SK-N-SH (cell line): ENCODE results near the gene C17orf113. TPM values are rescaled to one million over a fixed set of nuclear protein-coding genes. Genes with fewer than 3 reads are reported as not detected.

ENCODE experiments used
- CTCF ChIA-PET: fragments of 300-600, 350-600 bp; formaldehyde crosslinking; extraction: SDS; loops from one replicate; lab custom pipeline; 2021; lab: Yijun Ruan, JAX
- POLR2A ChIA-PET: fragments of 350-600 bp; sonication (Branson Sonifier 250); formaldehyde crosslinking; extraction: SDS; loops from one replicate; lab custom pipeline; 2020; ENCODE audit warnings: antibody characterized with exemption, inconsistent platforms; lab: Yijun Ruan, JAX
- DNase-seq: peaks from one replicate; pipeline ENCODE4 v3.0.0; 2012
- H2AFZ ChIP-seq: fragments of 200-600 bp; sonication (generic); 2 replicates; pipeline ENCODE4 v1.8.1; 2016; ENCODE audit warnings: antibody characterized with exemption, mild to moderate bottlenecking, low read depth
- H3F3A ChIP-seq: fragments of 200-600 bp; sonication (generic); replicated peaks from 2 replicates; pipeline ENCODE3; 2016; ENCODE audit warnings: antibody characterized with exemption, mild to moderate bottlenecking; ENCODE audit not compliant: insufficient read depth
- H3K27ac ChIP-seq, 2 experiments: fragments of 200-500 bp in 1 of 2; fragments of 200-600 bp in 1 of 2; sonication (Bioruptor generic) in 1 of 2; sonication (generic), shearing (Covaris generic) in 1 of 2; 2 replicates each; pipeline versions ENCODE4 v1.5.1 to v1.6.1; 2014 to 2016; ENCODE audit warnings: low read depth in 2 of 2, inconsistent platforms in 1 of 2, low read length in 1 of 2, mild to moderate bottlenecking in 1 of 2, mixed read lengths in 1 of 2
- H3K27me3 ChIP-seq: fragments of 200-600 bp; sonication (generic), shearing (Covaris generic); 2 replicates; pipeline ENCODE4 v1.6.1; 2016; ENCODE audit warnings: mixed run types; ENCODE audit not compliant: insufficient read depth
- H3K36me3 ChIP-seq, 2 experiments: fragments of 200-500 bp in 1 of 2; fragments of 200-600 bp in 1 of 2; sonication (Bioruptor generic) in 1 of 2; sonication (generic) in 1 of 2; replicated peaks in 1 of 2; 2 replicates each; pipeline versions ENCODE3 to v1.5.1; 2014 to 2016; ENCODE audit warnings: low read length in 1 of 2, mild to moderate bottlenecking in 1 of 2; ENCODE audit not compliant: insufficient read depth in 2 of 2, control insufficient read depth in 1 of 2
- H3K4me1 ChIP-seq, 2 experiments: fragments of 200-500 bp in 1 of 2; fragments of 200-600 bp in 1 of 2; sonication (Bioruptor generic) in 1 of 2; sonication (generic), shearing (Covaris generic) in 1 of 2; 2 replicates each; pipeline versions ENCODE4 v1.5.1 to v1.6.1; 2014 to 2016; ENCODE audit warnings: low read depth in 1 of 2, low read length in 1 of 2, mixed run types in 1 of 2; ENCODE audit not compliant: insufficient read depth in 2 of 2, control insufficient read depth in 1 of 2
- H3K4me2 ChIP-seq: fragments of 200-600 bp; sonication (generic), shearing (Covaris generic); 2 replicates; pipeline ENCODE4 v1.6.1; 2017; ENCODE audit warnings: mixed run types
- H3K4me3 ChIP-seq, 2 experiments: fragments of 200-500 bp in 1 of 2; fragments of 200-600 bp in 1 of 2; sonication (Bioruptor generic) in 1 of 2; sonication (generic), shearing (Covaris generic) in 1 of 2; 2 replicates each; pipeline versions ENCODE4 v1.5.1 to v1.8.1; 2014 to 2016; ENCODE audit warnings: low read depth in 2 of 2, inconsistent platforms in 1 of 2, low read length in 1 of 2, mild to moderate bottlenecking in 1 of 2, mixed read lengths in 1 of 2, moderate library complexity in 1 of 2
- H3K79me2 ChIP-seq: fragments of 200-600 bp; sonication (generic); 2 replicates; pipeline ENCODE4 v1.8.1; 2017; ENCODE audit warnings: mild to moderate bottlenecking; ENCODE audit not compliant: insufficient read depth
- H3K9ac ChIP-seq: fragments of 200-600 bp; sonication (generic); 2 replicates; pipeline ENCODE4 v1.6.1; 2017; ENCODE audit warnings: mixed run types
- H3K9me2 ChIP-seq: fragments of 200-600 bp; sonication (generic); 2 replicates; pipeline ENCODE4 v1.6.1; 2017; ENCODE audit warnings: mixed run types
- H3K9me3 ChIP-seq: fragments of 200-600 bp; sonication (generic); 2 replicates; pipeline ENCODE4 v1.6.1; 2017; ENCODE audit warnings: mixed run types, mild to moderate bottlenecking, moderate library complexity
- H4K20me1 ChIP-seq: fragments of 200-600 bp; sonication (generic); 2 replicates; pipeline ENCODE4 v1.6.1; 2017; ENCODE audit warnings: mild to moderate bottlenecking, mixed run types; ENCODE audit not compliant: insufficient read depth
- CHD2 ChIP-seq: fragments of 150-350 bp; IDR thresholded peaks from 2 replicates; pipeline ENCODE4 v1.6.1; 2018; ENCODE audit warnings: low read length; ENCODE audit not compliant: partially characterized antibody
- ELF1 ChIP-seq: IDR thresholded peaks from 2 replicates; pipeline ENCODE4 v1.4.0; 2012
- EP300 ChIP-seq, 2 experiments: IDR thresholded peaks; 2 replicates each; pipeline versions ENCODE4 v1.4.0 to v1.6.1; 2012; ENCODE audit warnings: borderline replicate concordance in 1 of 2, low read depth in 1 of 2, low read length in 1 of 2
- FOSL2 ChIP-seq: IDR thresholded peaks from 2 replicates; pipeline ENCODE4 v1.4.0; 2012; ENCODE audit warnings: low read depth, mild to moderate bottlenecking, moderate library complexity, borderline replicate concordance
- FOXJ3 ChIP-seq: sonication (generic); formaldehyde crosslinking; IDR thresholded peaks from 2 replicates; pipeline ENCODE4 v1.5.1; 2020; ENCODE audit warnings: mild to moderate bottlenecking, missing genetic modification reagents
- GABPA ChIP-seq: IDR thresholded peaks from 2 replicates; pipeline ENCODE4 v1.4.0; 2012; ENCODE audit warnings: low read depth, mild to moderate bottlenecking
- GATA2 ChIP-seq: sonication (generic); formaldehyde crosslinking; IDR thresholded peaks from 2 replicates; pipeline ENCODE4 v1.5.0; 2020; ENCODE audit warnings: mild to moderate bottlenecking, missing genetic modification reagents
- MXI1 ChIP-seq: IDR thresholded peaks from 2 replicates; pipeline ENCODE4 v1.6.1; 2012; ENCODE audit warnings: mild to moderate bottlenecking, low read depth, low read length, improper control_type of control experiment
- NFIC ChIP-seq: IDR thresholded peaks from 2 replicates; pipeline ENCODE4 v1.4.0; 2012; ENCODE audit warnings: borderline replicate concordance
- NRF1 ChIP-seq: IDR thresholded peaks from 2 replicates; pipeline ENCODE4 v1.6.1; 2012; ENCODE audit warnings: low read depth, mild to moderate bottlenecking, low read length
- RAD21 ChIP-seq: IDR thresholded peaks from 2 replicates; pipeline ENCODE4 v1.6.1; 2012; ENCODE audit warnings: mild to moderate bottlenecking, low read length
- RFX5 ChIP-seq: IDR thresholded peaks from 2 replicates; pipeline ENCODE4 v1.6.1; 2012; ENCODE audit warnings: mild to moderate bottlenecking, improper control_type of control experiment, low read length
- RXRA ChIP-seq: IDR thresholded peaks from 2 replicates; pipeline ENCODE4 v1.4.0; 2012; ENCODE audit warnings: low read depth, mild to moderate bottlenecking, borderline replicate concordance
- TAF1 ChIP-seq: IDR thresholded peaks from 2 replicates; pipeline ENCODE4 v1.6.1; 2012; ENCODE audit warnings: low read depth, mild to moderate bottlenecking, low read length, moderate library complexity, borderline replicate concordance
- TCF12 ChIP-seq: IDR thresholded peaks from 2 replicates; pipeline ENCODE4 v1.4.0; 2012
- USF2 ChIP-seq: fragments of 150-350 bp; IDR thresholded peaks from 2 replicates; pipeline ENCODE4 v1.6.1; 2017; ENCODE audit warnings: antibody characterized with exemption, low read length, low read depth, borderline replicate concordance
- WGBS: methylation state at CpG from one replicate; pipeline ENCODE4 v1.1.6; 2017; ENCODE audit warnings: low lambda C conversion rate; 5-methylcytosine and 5-hydroxymethylcytosine counted together
- polyA plus RNA-seq, 3 experiments: library from polyadenylated mRNA; depleted of rRNA; stranded (reverse); fragments of >200 nt; gene quantifications; 2 replicates each; pipeline ENCODE4 v1.2.3, GENCODE V29; 2012
- TF ChIP-seq, protein P1 (sequence below): fragments of 200-600 bp; sonication (generic); IDR thresholded peaks from 2 replicates; pipeline ENCODE4 v1.6.1; 2017; ENCODE audit warnings: antibody characterized with exemption, mild to moderate bottlenecking, moderate library complexity
- TF ChIP-seq, protein P2 (sequence below): IDR thresholded peaks from 2 replicates; pipeline ENCODE4 v1.6.1; 2012; ENCODE audit warnings: mild to moderate bottlenecking, low read depth, low read length, moderate library complexity
- TF ChIP-seq, protein P3 (sequence below): IDR thresholded peaks from 2 replicates; pipeline ENCODE4 v1.4.0; 2012; ENCODE audit warnings: low read depth, borderline replicate concordance

C17orf113 gene
- polyA plus RNA-seq, 1 of the 3 experiments (the other 2 are of a cell fraction) = 0.44 TPM

DNA sequence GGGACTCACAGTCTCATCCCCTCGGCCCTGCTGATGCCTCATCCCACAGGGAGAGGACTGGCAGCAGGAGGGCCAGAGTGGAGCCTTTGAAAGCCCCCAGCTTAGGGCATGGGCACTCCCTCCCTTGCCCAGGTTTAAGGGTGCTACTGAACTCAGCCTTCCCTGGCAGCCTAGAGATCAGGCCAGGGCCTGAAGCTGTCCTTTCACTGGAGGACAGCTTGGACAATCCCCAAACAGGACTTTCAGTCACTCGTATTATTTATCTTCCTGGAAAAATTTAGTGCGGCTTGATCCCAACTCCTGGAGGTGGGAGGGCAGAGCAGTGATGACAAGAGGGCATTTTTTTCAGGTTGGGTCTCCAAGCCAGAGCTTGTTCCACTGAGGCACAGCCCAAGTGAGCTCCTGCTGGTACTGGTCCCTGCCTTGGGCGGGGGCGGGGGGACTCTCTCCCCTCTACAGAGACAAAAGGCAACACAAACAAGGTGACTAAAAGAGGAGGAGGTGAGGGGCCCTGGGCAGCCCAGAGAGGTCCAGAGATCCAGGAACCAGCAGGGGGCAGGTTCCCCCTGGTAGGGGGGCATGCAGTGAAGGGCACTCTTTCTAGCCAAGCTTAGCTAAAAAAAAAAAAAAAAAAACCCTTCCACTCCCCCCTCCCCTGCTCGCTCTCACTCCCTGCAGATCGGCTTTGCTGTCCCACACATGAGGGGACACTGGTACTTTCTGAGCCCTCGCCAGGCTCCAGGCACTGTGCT lies 46.1 kb upstream of the C17orf113 start:
- H3K36me3 ChIP-seq = no peaks in the 10 kb centered on the region
- no peaks in the 10 kb centered on the region; the same call in 1 of the 2 replicates for H3K27me3 ChIP-seq
- DNase-seq = no peak
- no peak overlapping the region for H3K4me2 ChIP-seq
- no peak overlapping the region for H3K4me3 ChIP-seq
- no peaks in the 10 kb centered on the region for H3K9me2 ChIP-seq
- H2AFZ ChIP-seq = no peak overlapping the region
- H3K79me2 ChIP-seq = no peaks in the 10 kb centered on the region
- H3K9me3 ChIP-seq = no peaks in the 10 kb centered on the region
- H4K20me1 ChIP-seq = no peaks in the 10 kb centered on the region
- TF ChIP-seq FOXJ3 (no peak), NRF1 (no peak), USF2 (no peak), FOSL2 (no peak), GATA2 (no peak), ELF1 (no peak), TAF1 (no peak), MXI1 (no peak), EP300 (IDR thresholded peaks at IDR 0.05; ENCODE audit: borderline replicate concordance in 1 of 2, low read depth in 1 of 2, low read length in 1 of 2) (no peak), RAD21 (no peak), GABPA (no peak), RFX5 (no peak), RXRA (no peak), CHD2 (no peak), TCF12 (no peak), NFIC (no peak)
- TF ChIP-seq, protein P1, sequence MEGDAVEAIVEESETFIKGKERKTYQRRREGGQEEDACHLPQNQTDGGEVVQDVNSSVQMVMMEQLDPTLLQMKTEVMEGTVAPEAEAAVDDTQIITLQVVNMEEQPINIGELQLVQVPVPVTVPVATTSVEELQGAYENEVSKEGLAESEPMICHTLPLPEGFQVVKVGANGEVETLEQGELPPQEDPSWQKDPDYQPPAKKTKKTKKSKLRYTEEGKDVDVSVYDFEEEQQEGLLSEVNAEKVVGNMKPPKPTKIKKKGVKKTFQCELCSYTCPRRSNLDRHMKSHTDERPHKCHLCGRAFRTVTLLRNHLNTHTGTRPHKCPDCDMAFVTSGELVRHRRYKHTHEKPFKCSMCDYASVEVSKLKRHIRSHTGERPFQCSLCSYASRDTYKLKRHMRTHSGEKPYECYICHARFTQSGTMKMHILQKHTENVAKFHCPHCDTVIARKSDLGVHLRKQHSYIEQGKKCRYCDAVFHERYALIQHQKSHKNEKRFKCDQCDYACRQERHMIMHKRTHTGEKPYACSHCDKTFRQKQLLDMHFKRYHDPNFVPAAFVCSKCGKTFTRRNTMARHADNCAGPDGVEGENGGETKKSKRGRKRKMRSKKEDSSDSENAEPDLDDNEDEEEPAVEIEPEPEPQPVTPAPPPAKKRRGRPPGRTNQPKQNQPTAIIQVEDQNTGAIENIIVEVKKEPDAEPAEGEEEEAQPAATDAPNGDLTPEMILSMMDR = no peak
- TF ChIP-seq, protein P2, sequence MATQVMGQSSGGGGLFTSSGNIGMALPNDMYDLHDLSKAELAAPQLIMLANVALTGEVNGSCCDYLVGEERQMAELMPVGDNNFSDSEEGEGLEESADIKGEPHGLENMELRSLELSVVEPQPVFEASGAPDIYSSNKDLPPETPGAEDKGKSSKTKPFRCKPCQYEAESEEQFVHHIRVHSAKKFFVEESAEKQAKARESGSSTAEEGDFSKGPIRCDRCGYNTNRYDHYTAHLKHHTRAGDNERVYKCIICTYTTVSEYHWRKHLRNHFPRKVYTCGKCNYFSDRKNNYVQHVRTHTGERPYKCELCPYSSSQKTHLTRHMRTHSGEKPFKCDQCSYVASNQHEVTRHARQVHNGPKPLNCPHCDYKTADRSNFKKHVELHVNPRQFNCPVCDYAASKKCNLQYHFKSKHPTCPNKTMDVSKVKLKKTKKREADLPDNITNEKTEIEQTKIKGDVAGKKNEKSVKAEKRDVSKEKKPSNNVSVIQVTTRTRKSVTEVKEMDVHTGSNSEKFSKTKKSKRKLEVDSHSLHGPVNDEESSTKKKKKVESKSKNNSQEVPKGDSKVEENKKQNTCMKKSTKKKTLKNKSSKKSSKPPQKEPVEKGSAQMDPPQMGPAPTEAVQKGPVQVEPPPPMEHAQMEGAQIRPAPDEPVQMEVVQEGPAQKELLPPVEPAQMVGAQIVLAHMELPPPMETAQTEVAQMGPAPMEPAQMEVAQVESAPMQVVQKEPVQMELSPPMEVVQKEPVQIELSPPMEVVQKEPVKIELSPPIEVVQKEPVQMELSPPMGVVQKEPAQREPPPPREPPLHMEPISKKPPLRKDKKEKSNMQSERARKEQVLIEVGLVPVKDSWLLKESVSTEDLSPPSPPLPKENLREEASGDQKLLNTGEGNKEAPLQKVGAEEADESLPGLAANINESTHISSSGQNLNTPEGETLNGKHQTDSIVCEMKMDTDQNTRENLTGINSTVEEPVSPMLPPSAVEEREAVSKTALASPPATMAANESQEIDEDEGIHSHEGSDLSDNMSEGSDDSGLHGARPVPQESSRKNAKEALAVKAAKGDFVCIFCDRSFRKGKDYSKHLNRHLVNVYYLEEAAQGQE = no peak
- TF ChIP-seq, protein P3, sequence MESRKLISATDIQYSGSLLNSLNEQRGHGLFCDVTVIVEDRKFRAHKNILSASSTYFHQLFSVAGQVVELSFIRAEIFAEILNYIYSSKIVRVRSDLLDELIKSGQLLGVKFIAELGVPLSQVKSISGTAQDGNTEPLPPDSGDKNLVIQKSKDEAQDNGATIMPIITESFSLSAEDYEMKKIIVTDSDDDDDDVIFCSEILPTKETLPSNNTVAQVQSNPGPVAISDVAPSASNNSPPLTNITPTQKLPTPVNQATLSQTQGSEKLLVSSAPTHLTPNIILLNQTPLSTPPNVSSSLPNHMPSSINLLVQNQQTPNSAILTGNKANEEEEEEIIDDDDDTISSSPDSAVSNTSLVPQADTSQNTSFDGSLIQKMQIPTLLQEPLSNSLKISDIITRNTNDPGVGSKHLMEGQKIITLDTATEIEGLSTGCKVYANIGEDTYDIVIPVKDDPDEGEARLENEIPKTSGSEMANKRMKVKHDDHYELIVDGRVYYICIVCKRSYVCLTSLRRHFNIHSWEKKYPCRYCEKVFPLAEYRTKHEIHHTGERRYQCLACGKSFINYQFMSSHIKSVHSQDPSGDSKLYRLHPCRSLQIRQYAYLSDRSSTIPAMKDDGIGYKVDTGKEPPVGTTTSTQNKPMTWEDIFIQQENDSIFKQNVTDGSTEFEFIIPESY = no peak
- H3K4me1 ChIP-seq = peaks cover 0 to 4% of the 10 kb centered on the region in 2 experiments; a peak in 1 of 4 replicates
- H3K9ac ChIP-seq = no peak overlapping the region
- CTCF ChIA-PET = interaction anchor here (0.6 to 29.9 kb wide), 6 partner anchors 17 to 137 kb away, joined by 3 to 496 read pairs (median 4); partner anchors contain the start of genes DHX58, DNAJC7 and NKIRAS2
- POLR2A ChIA-PET = no interaction called here
- no peaks in the 10 kb centered on the region for H3F3A ChIP-seq
- no peak overlapping the region for H3K27ac ChIP-seq
- 80% methylated on average over 8 of the region's 8 CpGs for WGBS
